OCI-LY3 (cell line): Measurements from ENCODE around the gene GDF11.

Source experiments
- EZH2phosphoT487 ChIP-seq: fragments of 200-600 bp; shearing (Covaris generic); IDR thresholded peaks from 2 replicates; pipeline ENCODE4 v1.6.1; 2018; ENCODE audit warnings: antibody characterized with exemption, mixed run types, low read depth
- TF ChIP-seq, protein P1 (sequence below): fragments of 200-600, 300-600 bp; sonication (generic); IDR thresholded peaks from 2 replicates; pipeline ENCODE4 v1.5.1; 2014; ENCODE audit warnings: antibody characterized with exemption, low read length, low read depth

DNA sequence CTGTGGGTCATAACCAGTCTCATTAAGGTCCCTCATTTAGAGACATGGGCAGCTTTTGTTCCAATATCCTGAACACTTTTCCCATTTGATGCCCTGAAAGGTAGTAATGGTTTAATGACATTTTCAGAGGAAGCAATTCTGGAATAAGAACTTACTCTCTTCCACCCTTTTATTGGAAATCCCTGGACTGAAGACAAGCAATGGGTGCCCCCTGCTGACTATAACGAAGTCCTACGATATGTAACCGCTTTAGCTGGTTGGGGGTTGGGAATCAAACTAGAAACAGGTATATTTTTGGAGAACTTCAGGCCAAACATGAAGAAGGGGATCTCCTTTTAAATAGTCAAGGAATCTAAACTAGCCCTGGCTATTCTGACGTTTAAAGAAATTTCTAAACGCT lies 54.1 kb downstream of the GDF11 start:
- TF ChIP-seq, protein P1, sequence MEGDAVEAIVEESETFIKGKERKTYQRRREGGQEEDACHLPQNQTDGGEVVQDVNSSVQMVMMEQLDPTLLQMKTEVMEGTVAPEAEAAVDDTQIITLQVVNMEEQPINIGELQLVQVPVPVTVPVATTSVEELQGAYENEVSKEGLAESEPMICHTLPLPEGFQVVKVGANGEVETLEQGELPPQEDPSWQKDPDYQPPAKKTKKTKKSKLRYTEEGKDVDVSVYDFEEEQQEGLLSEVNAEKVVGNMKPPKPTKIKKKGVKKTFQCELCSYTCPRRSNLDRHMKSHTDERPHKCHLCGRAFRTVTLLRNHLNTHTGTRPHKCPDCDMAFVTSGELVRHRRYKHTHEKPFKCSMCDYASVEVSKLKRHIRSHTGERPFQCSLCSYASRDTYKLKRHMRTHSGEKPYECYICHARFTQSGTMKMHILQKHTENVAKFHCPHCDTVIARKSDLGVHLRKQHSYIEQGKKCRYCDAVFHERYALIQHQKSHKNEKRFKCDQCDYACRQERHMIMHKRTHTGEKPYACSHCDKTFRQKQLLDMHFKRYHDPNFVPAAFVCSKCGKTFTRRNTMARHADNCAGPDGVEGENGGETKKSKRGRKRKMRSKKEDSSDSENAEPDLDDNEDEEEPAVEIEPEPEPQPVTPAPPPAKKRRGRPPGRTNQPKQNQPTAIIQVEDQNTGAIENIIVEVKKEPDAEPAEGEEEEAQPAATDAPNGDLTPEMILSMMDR: peak; percentile 44
- no peak for TF ChIP-seq EZH2phosphoT487
